HepG2 (cell line): ENCODE measurements around the gene KTI12. TPM values are rescaled to one million over a fixed set of nuclear protein-coding genes. Genes with fewer than 3 reads are reported as not detected.

ENCODE experiments used
- ARNT ChIP-seq: fragments of 450-650 bp; IDR thresholded peaks from 2 replicates; pipeline ENCODE4 v1.6.1; 2017
- ERF ChIP-seq: IDR thresholded peaks from 2 replicates; pipeline ENCODE4 v1.6.1; 2018; ENCODE audit warnings: missing biosample characterization, missing genetic modification reagents
- NCOA2 ChIP-seq: sonication (generic); formaldehyde crosslinking; IDR thresholded peaks from 2 replicates; pipeline ENCODE4 v1.8.0; 2022; ENCODE audit warnings: inconsistent platforms
- PREB ChIP-seq: sonication (generic); formaldehyde crosslinking; IDR thresholded peaks from 2 replicates; pipeline ENCODE4 v1.4.0; 2020; ENCODE audit warnings: missing genetic modification reagents
- RARA ChIP-seq: IDR thresholded peaks from 2 replicates; pipeline ENCODE4 v1.6.1; 2016; ENCODE audit warnings: missing genetic modification reagents, missing compliant biosample characterization
- SIX1 ChIP-seq: sonication (generic); formaldehyde crosslinking; IDR thresholded peaks from 2 replicates; pipeline ENCODE4 v1.4.0; 2020; ENCODE audit warnings: missing genetic modification reagents, borderline replicate concordance
- ZBTB10 ChIP-seq: sonication (generic); formaldehyde crosslinking; IDR thresholded peaks from 2 replicates; pipeline ENCODE4 v1.4.0; 2020; ENCODE audit warnings: missing genetic modification reagents, borderline replicate concordance
- ZNF225 ChIP-seq: sonication (generic); formaldehyde crosslinking; IDR thresholded peaks from 2 replicates; pipeline ENCODE4 v1.4.0; 2020; ENCODE audit warnings: mild to moderate bottlenecking, missing genetic modification reagents
- ZNF451 ChIP-seq: sonication (generic); formaldehyde crosslinking; IDR thresholded peaks from 2 replicates; pipeline ENCODE4 v1.5.0; 2020; ENCODE audit warnings: mild to moderate bottlenecking, missing genetic modification reagents
- ZNF576 ChIP-seq: sonication (generic); formaldehyde crosslinking; IDR thresholded peaks from 2 replicates; pipeline ENCODE4 v1.4.0; 2020; ENCODE audit warnings: mild to moderate bottlenecking, missing genetic modification reagents
- ZNF589 ChIP-seq: sonication (generic); formaldehyde crosslinking; conservative IDR thresholded peaks from 2 replicates; pipeline ENCODE4 v1.8.0; 2022; ENCODE audit warnings: mild to moderate bottlenecking, moderate library complexity, missing genetic modification reagents
- ZNF687 ChIP-seq: sonication (generic); formaldehyde crosslinking; IDR thresholded peaks from 2 replicates; pipeline ENCODE4 v1.5.1; 2020; ENCODE audit warnings: mild to moderate bottlenecking, missing genetic modification reagents, moderate library complexity
- ZNF790 ChIP-seq: sonication (generic); formaldehyde crosslinking; IDR thresholded peaks from 2 replicates; pipeline ENCODE4 v1.8.0; 2022; ENCODE audit warnings: missing genetic modification reagents, mild to moderate bottlenecking, borderline replicate concordance
- polyA plus RNA-seq, 8 experiments: library from polyadenylated mRNA; depleted of rRNA in 3 of 8; stranded (reverse) in 7 of 8; unstranded in 1 of 8; fragments of >200 nt; fragmentation: Illumina TruSeq in 4 of 8; extraction: Trizol in 4 of 8; gene quantifications; 2 replicates each; pipeline versions ENCODE4 v1.2.1 to v1.2.3, GENCODE V29; 2011 to 2016; ENCODE audit warnings: low read depth in 4 of 8, missing spikeins in 1 of 8, mixed read lengths in 1 of 8; ENCODE audit not compliant: insufficient read depth in 1 of 8
- total RNA-seq, 5 experiments: library from RNA; depleted of rRNA; stranded (reverse); fragments of >200 nt; fragmentation: Illumina TruSeq; extraction: Trizol; gene quantifications; 2 replicates each; pipeline ENCODE4 v1.2.3, GENCODE V29; 2016; ENCODE audit warnings: low read depth in 1 of 5
- TF ChIP-seq, protein P1 (sequence below): sonication (generic); formaldehyde crosslinking; IDR thresholded peaks from 2 replicates; pipeline ENCODE4 v1.8.0; 2022; ENCODE audit warnings: missing genetic modification reagents, mild to moderate bottlenecking, inconsistent platforms, borderline replicate concordance
- TF ChIP-seq, protein P2 (sequence below): sonication (generic); formaldehyde crosslinking; IDR thresholded peaks from 2 replicates; pipeline ENCODE4 v1.5.1; 2020; ENCODE audit warnings: missing genetic modification reagents, mild to moderate bottlenecking, borderline replicate concordance

The KTI12 gene
- total and polyA plus RNA-seq, 2 of the 13 experiments (the other 11 are each of a cell fraction or from before 2014, with no cell fraction given) = 7.4 to 10.2 TPM

DNA sequence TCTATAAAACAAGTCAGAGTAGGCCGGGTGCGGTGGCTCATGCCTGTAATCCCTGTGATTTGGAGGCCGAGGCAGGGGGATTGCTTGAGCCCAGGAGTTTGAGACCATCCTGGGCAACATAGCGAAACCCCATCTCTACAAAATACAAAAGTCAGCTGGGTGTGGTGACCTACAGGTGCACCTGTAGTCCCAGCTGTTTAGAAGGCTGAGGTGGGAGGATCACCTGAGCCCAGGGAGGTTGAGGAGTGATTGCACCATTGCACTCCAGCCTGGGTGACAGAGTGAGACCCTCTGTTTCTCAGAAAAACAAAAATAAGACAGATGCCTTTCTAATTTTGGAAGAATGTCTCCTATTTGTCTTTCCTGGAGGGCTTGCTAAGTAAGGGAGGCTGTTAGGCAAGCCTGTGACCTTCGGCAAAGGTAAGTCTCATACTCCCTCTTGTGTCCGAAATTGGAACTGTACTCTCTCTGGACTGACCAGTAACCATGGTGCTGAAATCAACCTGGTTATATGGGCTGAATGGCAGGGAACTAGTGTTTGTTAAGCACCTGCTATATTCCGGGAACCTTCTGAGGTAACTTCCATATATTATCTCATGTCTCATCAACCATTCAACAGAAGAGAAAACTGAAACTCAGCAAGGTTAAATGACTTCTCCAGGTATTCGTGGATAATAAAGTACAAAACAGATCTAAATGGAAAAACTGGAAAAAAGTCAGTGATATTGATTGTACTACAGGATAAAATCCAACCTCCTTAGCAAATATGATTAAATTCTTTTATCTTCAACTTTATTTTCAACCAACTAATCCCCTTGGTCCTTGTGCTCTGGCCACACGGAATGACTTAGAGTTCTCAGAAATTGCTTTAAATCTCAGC, 31.3 kb downstream of the KTI12 start (continued):
- TF ChIP-seq NCOA2 = no peak
- TF ChIP-seq ZNF451 (CRISPR knock-in tag) = no peak
- TF ChIP-seq, protein P1, sequence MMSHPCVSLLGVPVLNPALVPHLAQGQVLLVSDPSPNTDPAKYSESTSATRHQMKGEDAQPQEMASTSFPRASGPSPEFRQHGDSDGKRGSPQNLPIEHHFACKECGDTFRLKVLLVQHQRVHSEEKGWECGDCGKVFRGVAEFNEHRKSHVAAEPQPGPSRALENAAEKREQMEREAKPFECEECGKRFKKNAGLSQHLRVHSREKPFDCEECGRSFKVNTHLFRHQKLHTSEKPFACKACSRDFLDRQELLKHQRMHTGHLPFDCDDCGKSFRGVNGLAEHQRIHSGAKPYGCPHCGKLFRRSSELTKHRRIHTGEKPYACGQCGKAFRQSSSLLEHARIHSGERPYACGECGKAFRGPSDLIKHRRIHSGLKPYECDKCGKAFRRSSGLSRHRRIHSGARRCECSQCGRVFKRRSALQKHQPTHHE (CRISPR knock-in tag) = no peak
- 0 out of 2 replicates have a peak, but pooled peaks have one; percentile 47 for TF ChIP-seq ERF
- no peak for TF ChIP-seq PREB (CRISPR knock-in tag)
- TF ChIP-seq, protein P2, sequence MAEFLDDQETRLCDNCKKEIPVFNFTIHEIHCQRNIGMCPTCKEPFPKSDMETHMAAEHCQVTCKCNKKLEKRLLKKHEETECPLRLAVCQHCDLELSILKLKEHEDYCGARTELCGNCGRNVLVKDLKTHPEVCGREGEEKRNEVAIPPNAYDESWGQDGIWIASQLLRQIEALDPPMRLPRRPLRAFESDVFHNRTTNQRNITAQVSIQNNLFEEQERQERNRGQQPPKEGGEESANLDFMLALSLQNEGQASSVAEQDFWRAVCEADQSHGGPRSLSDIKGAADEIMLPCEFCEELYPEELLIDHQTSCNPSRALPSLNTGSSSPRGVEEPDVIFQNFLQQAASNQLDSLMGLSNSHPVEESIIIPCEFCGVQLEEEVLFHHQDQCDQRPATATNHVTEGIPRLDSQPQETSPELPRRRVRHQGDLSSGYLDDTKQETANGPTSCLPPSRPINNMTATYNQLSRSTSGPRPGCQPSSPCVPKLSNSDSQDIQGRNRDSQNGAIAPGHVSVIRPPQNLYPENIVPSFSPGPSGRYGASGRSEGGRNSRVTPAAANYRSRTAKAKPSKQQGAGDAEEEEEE (CRISPR knock-in tag) = no peak
- no peak for TF ChIP-seq ZNF225 (CRISPR knock-in tag)
- TF ChIP-seq RARA (CRISPR knock-in tag) = 0 out of 2 replicates have a peak, but pooled peaks have one; percentile 29
- no peak for TF ChIP-seq ZNF589 (CRISPR knock-in tag)
- TF ChIP-seq ZNF576 (CRISPR knock-in tag) = no peak
- no peak for TF ChIP-seq ARNT
- no peak for TF ChIP-seq ZNF687 (CRISPR knock-in tag)
- TF ChIP-seq ZBTB10 = no peak
- no peak for TF ChIP-seq SIX1 (CRISPR knock-in tag)
- no peak for TF ChIP-seq ZNF790 (CRISPR knock-in tag)
